ENCODE data around the gene OR6N1.

GRCh38 chr1:158719664-158720063, 52.3 kb downstream of the OR6N1 start:
- TF ChIP-seq, protein P1, sequence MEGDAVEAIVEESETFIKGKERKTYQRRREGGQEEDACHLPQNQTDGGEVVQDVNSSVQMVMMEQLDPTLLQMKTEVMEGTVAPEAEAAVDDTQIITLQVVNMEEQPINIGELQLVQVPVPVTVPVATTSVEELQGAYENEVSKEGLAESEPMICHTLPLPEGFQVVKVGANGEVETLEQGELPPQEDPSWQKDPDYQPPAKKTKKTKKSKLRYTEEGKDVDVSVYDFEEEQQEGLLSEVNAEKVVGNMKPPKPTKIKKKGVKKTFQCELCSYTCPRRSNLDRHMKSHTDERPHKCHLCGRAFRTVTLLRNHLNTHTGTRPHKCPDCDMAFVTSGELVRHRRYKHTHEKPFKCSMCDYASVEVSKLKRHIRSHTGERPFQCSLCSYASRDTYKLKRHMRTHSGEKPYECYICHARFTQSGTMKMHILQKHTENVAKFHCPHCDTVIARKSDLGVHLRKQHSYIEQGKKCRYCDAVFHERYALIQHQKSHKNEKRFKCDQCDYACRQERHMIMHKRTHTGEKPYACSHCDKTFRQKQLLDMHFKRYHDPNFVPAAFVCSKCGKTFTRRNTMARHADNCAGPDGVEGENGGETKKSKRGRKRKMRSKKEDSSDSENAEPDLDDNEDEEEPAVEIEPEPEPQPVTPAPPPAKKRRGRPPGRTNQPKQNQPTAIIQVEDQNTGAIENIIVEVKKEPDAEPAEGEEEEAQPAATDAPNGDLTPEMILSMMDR (IDR thresholded peaks at IDR 0.05; ENCODE audit: low read depth, low read length, missing input control) = no peak
- no peak for TF ChIP-seq RAD21 (IDR thresholded peaks at IDR 0.05)
- TF ChIP-seq, protein P2, sequence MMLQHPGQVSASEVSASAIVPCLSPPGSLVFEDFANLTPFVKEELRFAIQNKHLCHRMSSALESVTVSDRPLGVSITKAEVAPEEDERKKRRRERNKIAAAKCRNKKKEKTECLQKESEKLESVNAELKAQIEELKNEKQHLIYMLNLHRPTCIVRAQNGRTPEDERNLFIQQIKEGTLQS (IDR thresholded peaks at IDR 0.05) = no peak
- no peak for TF ChIP-seq TAF1 (conservative IDR thresholded peaks at IDR 0.05)
- no peak for TF ChIP-seq YY1 (IDR thresholded peaks at IDR 0.05)
